Sigmoid colon (tissue), 7 donors: ENCODE results near the gene RPS3. TPM values are rescaled to one million over a fixed set of nuclear protein-coding genes. Genes with fewer than 3 reads are reported as not detected.

Experiments
- DNase-seq: peaks from one replicate; pipeline ENCODE4 v3.0.0-alpha.2; 2019
- H3K27ac ChIP-seq, 4 donors: fragments of 200-600 bp; sonication (generic); one replicate each; pipeline ENCODE4 v1.5.1; 2016 to 2019; ENCODE audit warnings: mild to moderate bottlenecking in 1 of 4
- H3K27me3 ChIP-seq, 3 donors: fragments of 200-600 bp; sonication (generic); one replicate each; pipeline ENCODE4 v1.5.1; 2019; ENCODE audit warnings: mild to moderate bottlenecking in 1 of 3
- H3K36me3 ChIP-seq, 4 donors: fragments of 200-600 bp; sonication (generic); one replicate each; pipeline ENCODE4 v1.5.1; 2016 to 2019
- H3K4me1 ChIP-seq, 4 donors: fragments of 200-600 bp; sonication (generic); one replicate each; pipeline ENCODE4 v1.5.1; 2017 to 2019
- H3K4me3 ChIP-seq, 4 donors: fragments of 200-600 bp; sonication (generic); one replicate each; pipeline ENCODE4 v1.5.1; 2017 to 2019; ENCODE audit warnings: mild to moderate bottlenecking in 2 of 4, moderate library complexity in 1 of 4
- H3K9me3 ChIP-seq, 4 donors: fragments of 200-600 bp in 3 of 4; sonication (generic) in 3 of 4; one replicate each; pipeline versions ENCODE4 v1.5.1 to v1.6.1; 2013 to 2019
- EP300 ChIP-seq, 4 donors: sonication (generic); formaldehyde crosslinking; IDR thresholded peaks; one replicate each; pipeline ENCODE4 v1.6.1; 2017; ENCODE audit warnings: antibody characterized with exemption in 4 of 4
- POLR2A ChIP-seq, 2 donors: fragments of 450-650 bp; IDR thresholded peaks; one replicate each; pipeline ENCODE4 v1.6.1; 2016; ENCODE audit warnings: antibody characterized with exemption in 2 of 2, mild to moderate bottlenecking in 2 of 2, moderate library complexity in 2 of 2
- POLR2AphosphoS5 ChIP-seq, 4 donors: sonication (generic); formaldehyde crosslinking; IDR thresholded peaks; one replicate each; pipeline ENCODE4 v1.6.1; 2017; ENCODE audit warnings: antibody characterized with exemption in 4 of 4
- WGBS, 2 donors: extraction: QIAGEN DNeasy Blood & Tissue Kit; methylation state at CpG; one replicate each; pipeline ENCODE4 v1.1.7; 2013; 5-methylcytosine and 5-hydroxymethylcytosine counted together
- intact Hi-C: fragments of 100-400 bp; cut with DNase I; formaldehyde crosslinking; loops from one replicate; pipeline ENCODE4 v1.15.1; 2023
- polyA plus RNA-seq, 3 donors: library from polyadenylated mRNA; stranded (reverse); fragments of 200-250 nt; gene quantifications; one replicate each; pipeline ENCODE4 v1.2.3, GENCODE V29; 2013
- small RNA-seq, 3 donors: library from RNA; depleted of rRNA; stranded (forward); fragments of <200 nt; gene quantifications; one replicate each; pipeline ENCODE3, GENCODE V24; 2016
- total RNA-seq, 4 donors: library from RNA; depleted of rRNA; stranded (reverse); fragments of >200 nt; gene quantifications; one replicate each; pipeline ENCODE4 v1.1.0, GENCODE V29; 2016
- TF ChIP-seq, protein P1 (sequence below), 4 experiments: fragments of 450-650 bp in 3 of 4; fragments of 200-600 bp in 1 of 4; IDR thresholded peaks; one replicate each; pipeline ENCODE4 v1.5.1; 2016 to 2019; ENCODE audit warnings: antibody characterized with exemption in 4 of 4, mild to moderate bottlenecking in 3 of 4, moderate library complexity in 2 of 4
- donor health status: healthy with polysubstance abuse.
- donor health status: Bipolar disorder and iron deficiency.
- donor health status: healthy.

The RPS3 gene
- total and polyA plus RNA-seq, 7 donors, result 967 to 4,083 (median 2,377) TPM

DNA sequence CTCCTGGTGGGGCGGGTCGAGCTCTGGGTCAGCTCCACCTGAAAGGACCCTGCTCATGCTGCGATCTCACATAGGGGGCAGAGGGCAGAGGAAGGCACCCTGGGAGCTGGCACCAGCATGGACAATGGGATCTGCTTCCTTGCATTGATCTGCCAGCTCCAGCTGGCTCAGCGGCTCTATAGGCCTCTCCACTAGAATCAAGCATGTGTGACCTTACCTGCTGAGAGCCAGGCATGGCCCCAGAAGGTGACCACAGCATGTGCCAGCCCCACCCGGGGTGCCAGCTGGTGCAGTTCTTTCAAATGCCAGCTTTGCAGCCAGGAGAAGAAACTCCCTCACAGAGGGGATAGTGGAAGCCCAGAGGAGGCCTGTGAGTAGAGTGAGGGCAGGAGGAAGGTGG is 55.7 kb downstream of the RPS3 start:
- Histone ChIP-seq H3K9me3 (no peaks in the 10 kb centered on the region), H3K27me3 (no peaks in the 10 kb centered on the region), H3K36me3 (no peaks in the 10 kb centered on the region), H3K4me3 (no peak overlapping the region), H3K27ac (no peak overlapping the region), H3K4me1 (peaks cover 0 to 10% (median 0%) of the 10 kb centered on the region in 4 donors)
- TF ChIP-seq, protein P1, sequence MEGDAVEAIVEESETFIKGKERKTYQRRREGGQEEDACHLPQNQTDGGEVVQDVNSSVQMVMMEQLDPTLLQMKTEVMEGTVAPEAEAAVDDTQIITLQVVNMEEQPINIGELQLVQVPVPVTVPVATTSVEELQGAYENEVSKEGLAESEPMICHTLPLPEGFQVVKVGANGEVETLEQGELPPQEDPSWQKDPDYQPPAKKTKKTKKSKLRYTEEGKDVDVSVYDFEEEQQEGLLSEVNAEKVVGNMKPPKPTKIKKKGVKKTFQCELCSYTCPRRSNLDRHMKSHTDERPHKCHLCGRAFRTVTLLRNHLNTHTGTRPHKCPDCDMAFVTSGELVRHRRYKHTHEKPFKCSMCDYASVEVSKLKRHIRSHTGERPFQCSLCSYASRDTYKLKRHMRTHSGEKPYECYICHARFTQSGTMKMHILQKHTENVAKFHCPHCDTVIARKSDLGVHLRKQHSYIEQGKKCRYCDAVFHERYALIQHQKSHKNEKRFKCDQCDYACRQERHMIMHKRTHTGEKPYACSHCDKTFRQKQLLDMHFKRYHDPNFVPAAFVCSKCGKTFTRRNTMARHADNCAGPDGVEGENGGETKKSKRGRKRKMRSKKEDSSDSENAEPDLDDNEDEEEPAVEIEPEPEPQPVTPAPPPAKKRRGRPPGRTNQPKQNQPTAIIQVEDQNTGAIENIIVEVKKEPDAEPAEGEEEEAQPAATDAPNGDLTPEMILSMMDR (IDR thresholded peaks at IDR 0.05), result no peak
- no peak for TF ChIP-seq EP300 (IDR thresholded peaks at IDR 0.05)
- TF ChIP-seq POLR2AphosphoS5 (IDR thresholded peaks at IDR 0.05), result no peak
- TF ChIP-seq POLR2A (IDR thresholded peaks at IDR 0.05), result no peak
- intact Hi-C loops, result no loop called here
- WGBS, 2 donors, result 69 to 84% methylated on average over 5 of the region's 5 CpGs
- DNase-seq, result no peak

Small RNA genes within 50 kb of the gene (small RNA-seq; reads per million reads assigned to genes)
- gene SNORD15A, result 0 reads per million in 3 donors
- 33.8 to 137 (median 88.4) reads per million in 3 donors for gene SNORD15B

Other genes starting within 250 kb of the RPS3 start
- gene SLCO2B1, start 248.4 kb upstream of the RPS3 start, total RNA-seq, result 10 to 100 TPM; 19.4 to 31.7 (median 29.6) TPM
- 10 to 100 TPM in 2 of 3 donors, 1 to 10 TPM in 1; 7.8 to 47.0 (median 22.4) TPM for gene SLCO2B1, start 248.4 kb upstream of the RPS3 start, polyA plus RNA-seq
- under 1 TPM in 3 of 4 donors, not detected in 1; 0.33 to 0.68 (median 0.36) TPM for gene TPBGL, start 158.7 kb upstream of the RPS3 start, total RNA-seq
- under 1 TPM in 1 of 3 donors, not detected in 2; 0.28 TPM for gene TPBGL, start 158.7 kb upstream of the RPS3 start, polyA plus RNA-seq
- gene ARRB1, start 47.9 kb upstream of the RPS3 start, total RNA-seq, result 10 to 100 TPM; 38.5 to 96.7 (median 55.2) TPM
- 10 to 100 TPM; 24.0 to 45.6 (median 32.4) TPM for gene ARRB1, start 47.9 kb upstream of the RPS3 start, polyA plus RNA-seq
- 1 to 10 TPM in 1 of 4 donors, under 1 TPM in 1, not detected in 2; 0.81 to 1.1 TPM for gene KLHL35, start 33.7 kb downstream of the RPS3 start, total RNA-seq
- gene KLHL35, start 33.7 kb downstream of the RPS3 start, polyA plus RNA-seq, result under 1 TPM in 1 of 3 donors, not detected in 2; 0.41 TPM
- 1 to 10 TPM; 4.3 to 7.5 (median 5.8) TPM for gene GDPD5, start 126.4 kb downstream of the RPS3 start, total RNA-seq
- 1 to 10 TPM in 2 of 3 donors, not detected in 1; 2.4 to 8.1 TPM for gene GDPD5, start 126.4 kb downstream of the RPS3 start, polyA plus RNA-seq
- 100 to 1,000 TPM; 151 to 201 (median 172) TPM for gene SERPINH1, start 162.7 kb downstream of the RPS3 start, total RNA-seq
- 10 to 100 TPM; 12.0 to 57.1 (median 17.6) TPM for gene SERPINH1, start 162.7 kb downstream of the RPS3 start, polyA plus RNA-seq